GM21367 (cell line): ENCODE measurements around the gene PSMD11.

Source experiments
- ATAC-seq: cut with Tn5 transposase; IDR thresholded peaks from one replicate; pipeline ENCODE4 v1.9.1; 2021; ENCODE audit not compliant: unreplicated experiment

PSMD11 gene

DNA sequence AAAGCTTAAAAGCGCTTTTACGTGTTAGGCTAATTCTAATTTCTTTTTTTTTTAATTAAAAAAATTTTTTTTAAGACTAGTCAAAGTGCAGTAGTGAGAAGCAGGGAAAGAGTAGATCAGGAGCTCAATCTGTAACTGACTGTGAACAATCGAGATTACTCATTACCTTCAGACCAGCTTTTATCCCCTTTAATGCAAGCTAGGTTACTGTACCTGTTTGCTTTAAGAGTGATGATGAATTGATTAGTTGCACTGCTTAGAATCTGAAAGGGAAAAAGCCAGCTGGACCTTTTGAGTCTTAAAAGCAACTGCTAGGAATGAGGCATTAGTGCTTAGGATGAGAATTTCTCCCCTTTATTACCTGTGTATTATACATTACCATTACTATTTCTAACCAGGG lies 19.0 kb downstream of the PSMD11 start:
- no peak for ATAC-seq

- ATAC-seq: no peak
Observed at GRCh38 chr17:32464374-32464773, 20.1 kb downstream of the PSMD11 start.

DNA sequence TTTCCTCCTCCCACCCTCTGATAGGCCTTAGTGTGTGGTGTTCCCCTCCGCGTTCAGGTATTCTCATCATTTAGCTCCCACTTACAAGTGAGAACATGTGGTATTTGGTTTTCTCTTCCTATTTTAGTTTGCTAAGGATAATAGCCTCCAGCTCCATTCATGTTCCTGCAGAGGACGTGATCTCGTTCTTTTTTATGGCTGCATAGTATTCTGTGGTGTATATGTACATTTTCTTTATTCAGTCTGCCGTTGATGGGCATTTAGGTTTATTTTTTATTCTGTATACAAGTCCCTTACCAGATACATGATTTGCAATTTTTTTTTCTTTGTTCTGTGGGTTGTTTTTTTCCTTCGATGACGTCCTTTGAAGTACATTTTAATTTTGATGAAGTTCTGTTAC lies 23.6 kb downstream of the PSMD11 start:
- no peak for ATAC-seq

DNA sequence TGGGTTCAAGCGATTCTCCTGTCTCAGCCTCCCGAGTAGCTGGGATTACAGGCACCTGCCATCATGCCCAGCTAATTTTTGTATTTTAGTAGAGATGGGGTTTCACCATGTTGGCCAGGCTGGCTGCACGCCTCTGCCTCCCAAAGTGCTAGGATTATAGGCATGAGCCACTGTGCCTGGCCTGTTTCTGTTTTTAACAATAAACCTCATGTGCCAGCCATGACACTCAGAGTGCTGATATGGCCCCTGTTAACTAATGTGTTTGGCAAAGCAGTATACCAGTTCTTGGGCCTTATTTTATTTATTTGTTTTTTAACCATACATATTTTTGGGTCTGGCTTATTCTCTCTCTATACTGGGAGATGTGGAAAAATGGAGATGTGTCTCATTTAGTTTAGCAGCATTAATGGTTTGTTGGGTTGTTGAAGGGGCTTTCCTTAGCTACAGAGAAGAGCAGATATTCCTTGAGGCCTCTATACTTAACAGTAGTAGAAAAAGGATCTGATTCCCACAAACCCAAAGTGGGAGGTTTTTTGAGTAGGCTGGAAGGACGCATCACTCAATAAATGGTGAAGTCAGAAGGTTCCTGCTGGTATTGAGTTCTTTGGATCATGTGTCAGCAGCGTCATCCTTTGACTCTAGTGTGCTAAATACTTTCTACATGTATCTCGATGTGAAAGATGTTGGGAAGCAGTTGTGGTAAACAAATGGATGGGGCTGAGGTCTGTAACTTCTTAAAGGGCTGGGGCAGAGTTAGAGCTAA lies 26.3 kb downstream of the PSMD11 start:
- no peak for ATAC-seq

GRCh38 chr17:32471652-32472051 lies 27.3 kb downstream of the PSMD11 start:
- ATAC-seq: no peak

GRCh38 chr17:32475258-32475657 lies 30.9 kb downstream of the PSMD11 start:
- no peak for ATAC-seq

- no peak for ATAC-seq
Observed at GRCh38 chr17:32477220-32477619, 32.9 kb downstream of the PSMD11 start.

DNA sequence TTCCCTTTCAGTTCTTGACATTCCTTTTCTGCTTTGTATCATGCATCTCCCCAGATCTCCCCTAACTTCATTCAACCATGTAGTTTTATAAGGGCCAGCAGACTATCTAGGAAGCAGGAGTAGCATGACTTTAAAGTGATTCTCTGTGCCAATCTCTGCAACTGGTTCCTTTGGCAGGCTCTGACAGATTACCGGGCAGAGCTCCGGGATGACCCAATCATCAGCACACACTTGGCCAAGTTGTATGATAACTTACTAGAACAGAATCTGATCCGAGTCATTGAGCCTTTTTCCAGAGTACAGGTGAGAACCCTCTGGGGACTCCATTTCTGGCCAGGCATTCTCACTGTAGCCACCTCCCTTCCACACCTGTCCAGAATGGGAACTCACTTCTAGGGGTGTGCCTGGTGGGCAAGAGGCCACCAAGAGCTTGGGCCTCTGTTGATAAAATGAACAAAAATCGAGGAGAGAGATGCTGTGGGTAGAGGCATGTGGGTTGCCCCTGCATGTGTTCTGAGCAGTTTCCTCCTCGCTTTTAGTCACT lies 34.8 kb downstream of the PSMD11 start:
- ATAC-seq: no peak

GRCh38 chr17:32481193-32481592 lies 36.9 kb downstream of the PSMD11 start:
- no peak for ATAC-seq

DNA sequence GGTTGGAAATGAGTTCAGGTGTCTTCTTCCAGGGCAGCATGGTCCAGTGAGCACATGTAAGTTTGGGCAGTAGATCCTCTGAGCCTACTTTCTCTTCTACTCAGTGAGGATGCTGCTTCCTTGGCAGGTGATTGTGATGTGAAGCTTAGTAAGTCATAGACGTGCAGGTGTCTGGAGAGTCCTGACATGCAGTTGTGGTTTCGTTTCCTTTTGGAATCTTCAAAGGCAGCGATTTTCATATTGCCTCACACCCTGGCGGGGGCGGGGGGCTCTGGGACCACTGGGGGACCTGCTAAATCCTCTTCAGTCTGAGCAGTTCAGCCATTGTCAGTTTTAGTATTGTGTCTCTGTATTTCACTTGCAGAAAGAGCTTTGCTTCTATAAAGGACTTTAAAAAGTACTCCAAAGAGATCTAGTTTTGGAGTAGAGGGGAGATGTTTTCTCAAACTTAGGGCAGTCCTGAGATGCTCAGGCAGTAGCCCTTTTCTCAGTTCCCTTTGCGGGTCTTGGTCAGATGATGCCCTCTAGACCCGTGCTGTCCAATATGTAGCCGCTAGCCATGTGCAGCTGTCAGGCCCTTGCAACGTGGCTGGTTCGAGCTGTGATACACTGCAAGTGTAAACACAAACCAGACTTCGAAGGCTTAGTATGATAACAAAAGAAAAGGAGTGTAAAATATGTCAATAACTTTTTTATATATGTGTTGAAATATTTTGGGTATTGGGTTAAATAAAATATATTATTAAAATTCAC lies 38.4 kb downstream of the PSMD11 start:
- no peak for ATAC-seq

DNA sequence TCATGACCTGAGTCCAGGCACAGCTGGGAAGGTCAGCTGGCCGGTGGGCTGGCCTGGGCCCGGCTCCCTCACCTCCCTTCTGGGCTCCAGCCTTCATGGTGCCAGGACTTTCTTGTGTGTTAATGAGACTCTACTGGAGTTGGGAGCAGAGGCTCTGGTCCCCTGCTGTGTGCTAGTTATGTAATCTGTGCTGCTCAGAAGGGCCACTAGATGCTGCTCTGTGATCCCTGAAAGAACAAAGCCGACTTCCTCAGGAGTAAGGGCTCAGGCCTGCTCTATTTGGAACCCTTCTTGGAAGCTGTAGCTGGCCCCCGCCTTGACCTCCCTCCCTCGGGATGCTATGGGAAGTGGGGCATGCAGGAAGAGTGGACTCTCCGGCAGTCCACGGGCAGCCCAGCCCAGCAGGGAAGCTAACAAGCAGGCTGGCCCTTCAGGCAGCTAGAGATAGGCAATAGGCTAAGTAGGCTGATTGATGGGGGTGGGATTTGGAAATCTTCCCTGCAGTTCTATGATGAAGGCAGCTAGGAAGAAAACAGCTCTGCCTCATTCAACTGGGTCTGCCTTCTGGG lies 39.2 kb downstream of the PSMD11 start:
- no peak for ATAC-seq

GRCh38 chr17:32484041-32484461 lies 39.7 kb downstream of the PSMD11 start:
- ATAC-seq: no peak

DNA sequence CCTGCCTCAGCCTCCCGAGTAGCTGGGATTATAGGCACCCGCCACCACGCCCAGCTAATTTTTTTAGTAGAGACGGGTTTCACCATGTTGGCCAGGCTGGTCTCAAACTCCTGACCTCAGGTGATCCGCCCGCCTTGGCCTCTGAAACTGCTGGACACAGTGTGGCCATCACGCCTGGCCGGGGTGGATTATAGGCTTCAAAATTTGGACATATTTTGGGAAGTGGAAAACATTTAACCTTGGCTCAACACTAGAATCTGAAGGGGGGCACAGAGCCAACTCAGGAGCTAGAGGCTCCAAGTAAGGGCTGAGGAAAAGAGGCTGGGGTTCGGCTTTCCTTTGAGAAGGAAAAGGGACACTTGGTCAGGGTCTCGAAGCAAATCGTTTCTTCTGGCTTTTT lies 40.3 kb downstream of the PSMD11 start:
- no peak for ATAC-seq

GRCh38 chr17:32485261-32486110 lies 41.2 kb downstream of the PSMD11 start:
- ATAC-seq: no peak

DNA sequence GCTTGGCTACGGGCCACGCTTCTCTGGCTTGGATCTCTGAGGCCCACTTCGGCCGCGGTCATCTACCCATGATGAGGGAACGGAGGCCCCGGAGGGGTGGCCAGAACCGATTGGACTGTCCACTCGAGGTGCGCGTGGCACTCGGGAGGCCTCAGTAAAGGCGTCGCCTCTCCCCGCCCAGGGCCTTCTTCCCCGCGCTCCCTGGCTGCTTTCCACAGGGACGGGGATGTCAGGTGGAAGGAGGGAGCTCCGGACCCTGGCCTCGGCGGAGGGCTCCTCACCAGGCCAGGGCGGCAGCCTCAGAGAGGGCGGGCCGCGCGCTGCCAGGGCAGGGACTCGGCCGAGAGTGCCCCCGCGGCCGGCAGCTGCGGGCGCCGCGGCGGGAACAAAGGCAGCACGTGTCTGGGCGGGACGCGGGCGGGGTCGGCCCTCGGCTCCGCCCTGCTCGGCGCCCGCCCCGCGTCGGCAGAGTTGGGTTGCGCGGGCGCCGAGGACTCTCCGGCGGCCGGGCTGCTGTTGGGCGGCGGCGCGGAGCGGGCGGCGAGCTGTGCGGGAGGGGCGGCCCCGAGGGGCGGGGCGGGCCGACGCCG lies 41.9 kb downstream of the PSMD11 start:
- peak; percentile 35 for ATAC-seq

DNA sequence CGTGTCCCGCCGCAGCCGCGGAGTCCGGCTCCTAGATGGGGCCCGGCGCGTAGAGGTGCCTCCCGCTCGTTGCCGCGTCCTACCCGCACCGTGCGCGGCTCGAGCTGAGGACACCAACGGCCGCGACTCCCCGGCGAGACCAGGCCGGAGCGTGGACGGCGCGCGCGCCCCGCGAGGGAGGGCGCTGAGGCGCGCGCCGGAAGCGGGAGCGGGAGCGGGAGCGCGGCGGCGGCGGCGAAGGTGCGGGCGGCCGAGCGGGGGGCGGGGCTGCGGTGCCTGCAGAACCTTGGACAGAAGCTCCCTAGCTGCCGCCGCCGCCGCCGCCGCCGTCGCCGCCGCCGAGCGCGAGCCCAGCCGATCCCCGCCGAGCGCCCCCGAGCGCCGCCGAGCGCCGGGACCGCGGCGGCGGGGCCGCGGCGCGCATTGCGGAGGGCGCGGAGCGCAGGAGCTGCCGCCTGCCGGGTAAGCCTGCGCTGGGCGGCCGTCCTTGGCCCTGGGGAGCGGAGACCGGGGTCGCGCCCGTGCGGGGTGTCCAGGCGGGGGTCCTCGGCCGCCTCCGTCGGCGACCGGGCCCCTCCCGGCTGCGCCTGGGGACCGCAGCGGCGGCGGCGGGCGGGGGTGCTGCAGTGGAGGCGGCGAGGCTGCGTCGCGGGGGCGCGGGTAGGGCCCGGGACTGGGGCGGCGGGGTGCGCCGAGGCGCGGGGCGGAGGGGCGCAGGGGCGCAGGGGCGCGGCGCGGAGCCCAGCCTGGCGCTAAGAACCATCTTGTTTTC lies 42.6 kb downstream of the PSMD11 start, which contains the start of gene CDK5R1:
CDK5R1 (plus strand) TSS at position 293 of the 772 bp plus-strand sequence. CDS start 628 bp downstream, outside the sequence.
- peak; percentile 27 for ATAC-seq

DNA sequence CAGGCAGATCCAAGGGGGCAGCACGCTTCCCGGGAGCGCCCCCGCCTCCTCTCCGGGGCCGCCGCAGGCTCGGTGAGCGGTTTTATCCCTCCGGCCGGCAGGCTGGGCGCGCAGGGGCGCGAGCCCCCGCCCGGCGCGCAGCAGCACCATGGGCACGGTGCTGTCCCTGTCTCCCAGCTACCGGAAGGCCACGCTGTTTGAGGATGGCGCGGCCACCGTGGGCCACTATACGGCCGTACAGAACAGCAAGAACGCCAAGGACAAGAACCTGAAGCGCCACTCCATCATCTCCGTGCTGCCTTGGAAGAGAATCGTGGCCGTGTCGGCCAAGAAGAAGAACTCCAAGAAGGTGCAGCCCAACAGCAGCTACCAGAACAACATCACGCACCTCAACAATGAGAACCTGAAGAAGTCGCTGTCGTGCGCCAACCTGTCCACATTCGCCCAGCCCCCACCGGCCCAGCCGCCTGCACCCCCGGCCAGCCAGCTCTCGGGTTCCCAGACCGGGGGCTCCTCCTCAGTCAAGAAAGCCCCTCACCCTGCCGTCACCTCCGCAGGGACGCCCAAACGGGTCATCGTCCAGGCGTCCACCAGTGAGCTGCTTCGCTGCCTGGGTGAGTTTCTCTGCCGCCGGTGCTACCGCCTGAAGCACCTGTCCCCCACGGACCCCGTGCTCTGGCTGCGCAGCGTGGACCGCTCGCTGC lies 43.3 kb downstream of the PSMD11 start:
- ATAC-seq: no peak

GRCh38 chr17:32488177-32488542 lies 43.9 kb downstream of the PSMD11 start:
- ATAC-seq: no peak

GRCh38 chr17:32488604-32489180 lies 44.4 kb downstream of the PSMD11 start:
- no peak for ATAC-seq
